HG02884 (cell line): ENCODE measurements around the gene ANO9.

Experiments
- ATAC-seq: cut with Tn5 transposase; IDR thresholded peaks from one replicate; pipeline ENCODE4 v1.9.1; 2021; ENCODE audit warnings: mild to moderate bottlenecking, moderate library complexity; ENCODE audit not compliant: unreplicated experiment

The ANO9 gene

GRCh38 chr11:441418-442274, at the start of gene ANO9:
ANO9 (minus strand) TSS chr11:442011; CDS start chr11:441926, 85 bp downstream.
- ATAC-seq: no peak

- no peak for ATAC-seq
These were observed 49.5 kb upstream of the ANO9 start for GRCh38 chr11:491358-491757.

GRCh38 chr11:490930-491260, 49.1 kb upstream of the ANO9 start:
- no peak for ATAC-seq

GRCh38 chr11:490186-490929, 48.5 kb upstream of the ANO9 start:
- no peak for ATAC-seq

GRCh38 chr11:489610-490185, 47.9 kb upstream of the ANO9 start:
- ATAC-seq: no peak

- ATAC-seq: no peak
These were observed 47.2 kb upstream of the ANO9 start for GRCh38 chr11:488992-489391.

- no peak for ATAC-seq
These were observed 46.8 kb upstream of the ANO9 start for GRCh38 chr11:488579-488978.

GRCh38 chr11:488062-488461, 46.3 kb upstream of the ANO9 start:
- no peak for ATAC-seq

GRCh38 chr11:487571-488021, 45.8 kb upstream of the ANO9 start:
- no peak for ATAC-seq

GRCh38 chr11:486189-486588, 44.4 kb upstream of the ANO9 start:
- no peak for ATAC-seq

GRCh38 chr11:484616-485015, 42.8 kb upstream of the ANO9 start:
- ATAC-seq: no peak

GRCh38 chr11:479311-479710, 37.5 kb upstream of the ANO9 start:
- ATAC-seq: no peak

GRCh38 chr11:477052-477715, 35.4 kb upstream of the ANO9 start:
- no peak for ATAC-seq

GRCh38 chr11:476416-476815, 34.6 kb upstream of the ANO9 start:
- no peak for ATAC-seq

GRCh38 chr11:475941-476340, 34.1 kb upstream of the ANO9 start:
- ATAC-seq: no peak

- no peak for ATAC-seq
These were observed 33.2 kb upstream of the ANO9 start for GRCh38 chr11:474914-475506.

- ATAC-seq: no peak
These were observed 32.4 kb upstream of the ANO9 start for GRCh38 chr11:473962-474785.

- ATAC-seq: no peak
These were observed 31.6 kb upstream of the ANO9 start for GRCh38 chr11:473415-473814.

- ATAC-seq: no peak
These were observed 31.0 kb upstream of the ANO9 start for GRCh38 chr11:472816-473215.

- no peak for ATAC-seq
These were observed 30.5 kb upstream of the ANO9 start for GRCh38 chr11:472272-472671.
